T-helper 2 cell (primary cell): ENCODE measurements around the gene ERN1.
A peak's percentile ranks its signal among the peaks of the same experiment; 100 is the strongest.

Experiments
- DNase-seq, 5 experiments: peaks; one replicate each; pipeline versions ENCODE4 v3.0.0 to v3.0.0-alpha.2; 2012 to 2022

ERN1 gene

DNA sequence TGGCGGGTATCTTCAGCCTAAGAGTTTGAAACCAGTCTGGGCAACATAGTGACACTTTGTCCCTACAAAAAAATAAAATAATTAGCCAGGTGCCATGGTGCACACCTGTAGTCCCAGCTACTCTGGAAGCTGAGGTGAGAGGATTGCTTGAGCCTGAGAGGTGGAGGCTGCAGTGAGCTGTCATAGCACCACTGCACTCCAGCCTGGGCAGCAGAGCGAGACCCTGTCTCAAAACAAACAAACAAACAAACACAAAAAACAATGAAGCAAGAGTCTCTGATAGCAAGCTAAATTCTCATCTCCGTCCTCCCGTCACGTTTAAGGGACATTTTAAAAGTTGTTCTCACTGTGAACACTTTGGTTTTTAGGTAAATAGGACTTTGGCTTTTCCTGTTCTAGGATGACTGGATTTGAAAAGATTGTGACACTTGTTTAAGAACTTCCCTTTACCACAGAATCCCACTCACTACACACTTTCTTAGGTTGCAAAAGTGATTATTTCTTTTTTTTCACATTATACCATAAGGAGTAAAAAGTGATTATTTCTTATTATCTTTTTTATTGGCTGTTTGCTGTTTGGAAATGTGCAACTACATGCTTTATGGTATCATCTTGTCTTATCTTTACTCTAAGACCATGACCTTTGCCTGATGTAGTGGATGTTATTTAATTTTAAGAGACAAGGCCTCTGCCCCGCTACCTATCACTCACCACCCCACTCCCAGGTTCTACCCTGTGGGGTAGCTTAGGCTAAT, 4.4 kb upstream of the ERN1 start:
- DNase-seq, result no peak

DNA sequence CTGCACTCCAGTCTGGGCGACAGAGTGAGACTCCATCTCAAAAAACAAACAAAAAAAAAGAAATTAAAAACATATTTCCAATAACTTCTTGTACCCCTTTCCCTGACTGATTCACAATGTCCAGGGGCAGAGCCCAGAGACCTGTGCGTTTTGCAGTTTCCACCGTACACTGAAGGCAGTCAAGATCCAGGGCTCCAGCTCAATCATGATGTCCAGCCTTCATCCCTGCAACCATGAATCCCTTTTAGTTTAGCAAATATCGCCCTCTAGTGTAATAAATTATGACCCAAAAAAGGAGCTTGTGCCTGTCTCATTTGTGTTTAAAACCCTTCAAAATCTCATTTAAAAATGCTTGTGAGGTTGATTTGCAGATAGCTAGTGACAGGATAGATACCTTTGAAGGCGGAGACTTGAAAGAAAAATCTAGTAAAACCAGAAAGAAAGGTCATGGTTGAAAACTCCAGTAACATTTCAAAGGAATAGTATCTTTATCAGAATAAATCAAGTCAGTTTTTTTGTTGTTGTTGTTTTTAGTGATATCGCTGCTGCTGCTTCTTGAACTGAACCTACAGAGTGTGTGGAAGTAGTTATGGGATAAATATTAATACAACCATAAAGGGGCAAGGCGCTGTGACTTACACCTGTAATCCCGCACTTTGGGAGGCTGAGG, 3.7 kb upstream of the ERN1 start:
- peak in 2 of 5 experiments; percentile 38 to 71 for DNase-seq

DNA sequence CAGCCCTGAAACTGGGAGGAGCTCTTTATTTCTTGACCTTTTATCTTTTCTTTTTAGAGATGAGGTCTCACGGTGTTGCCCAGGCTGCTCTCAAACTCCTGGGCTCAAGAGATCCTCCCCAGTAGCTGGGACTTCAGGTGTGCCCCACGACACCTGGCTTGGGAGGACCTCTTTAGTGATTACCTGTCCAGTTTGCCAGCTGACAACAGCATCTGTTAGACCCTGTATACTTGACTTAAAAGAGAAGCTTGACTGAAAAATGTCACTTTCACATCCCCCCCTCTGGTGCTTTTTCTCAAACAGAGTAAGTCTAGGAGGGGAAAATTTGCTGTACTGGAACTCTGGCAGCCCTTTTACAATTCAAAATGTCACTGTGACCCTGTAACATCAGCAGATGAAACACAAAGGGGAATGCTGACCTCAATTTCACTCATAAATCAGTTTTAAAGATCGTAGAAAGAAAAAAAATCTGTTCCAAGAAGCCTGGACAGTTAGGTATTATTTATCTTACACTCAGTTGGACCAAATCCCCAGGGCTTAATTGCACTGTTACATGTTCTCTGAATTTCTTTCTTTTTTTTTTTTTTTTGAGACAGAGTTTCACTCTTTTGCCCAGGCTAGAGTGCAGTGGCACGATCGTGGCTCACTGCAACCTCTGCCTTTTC, 1.8 kb upstream of the ERN1 start:
- no peak for DNase-seq

DNA sequence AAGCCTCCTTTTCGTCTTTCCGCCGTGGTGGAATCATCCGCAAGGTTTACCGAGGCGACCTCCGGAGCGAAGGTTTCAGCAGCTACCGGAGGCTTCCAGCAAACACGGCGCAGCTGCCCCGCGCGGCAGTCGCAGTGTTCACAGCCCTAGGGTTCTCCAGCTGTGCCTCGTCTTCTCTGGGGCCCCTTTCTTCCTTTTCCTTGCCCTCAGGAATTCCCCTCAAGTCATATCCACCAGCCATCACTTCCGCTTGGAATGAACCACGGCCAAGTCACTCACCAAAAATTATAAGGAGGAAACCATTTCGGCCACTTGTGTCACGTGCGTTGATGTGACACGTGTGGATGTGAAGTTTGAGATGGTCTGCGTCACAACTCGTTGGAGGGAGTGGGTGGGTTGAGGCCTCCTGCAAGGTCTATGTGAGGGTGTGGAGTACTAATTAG, 636 bp upstream of the ERN1 start:
- peak in 3 of 5 experiments; percentile 41 to 87 (median 58) for DNase-seq

DNA sequence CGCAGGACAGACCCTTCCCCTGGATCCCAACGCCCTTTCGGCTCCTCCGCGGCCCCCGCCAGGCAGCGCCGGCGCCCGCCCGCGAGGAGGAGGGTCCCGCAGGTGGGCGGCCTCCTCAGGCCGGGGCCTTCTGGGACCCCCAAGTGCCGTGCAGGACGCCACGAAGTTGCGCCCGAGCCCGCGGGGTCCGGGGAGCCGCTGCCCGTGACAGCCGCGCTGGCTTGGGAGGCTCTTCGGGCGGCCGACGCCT, 504 bp downstream of the ERN1 start:
- DNase-seq, result no peak

DNA sequence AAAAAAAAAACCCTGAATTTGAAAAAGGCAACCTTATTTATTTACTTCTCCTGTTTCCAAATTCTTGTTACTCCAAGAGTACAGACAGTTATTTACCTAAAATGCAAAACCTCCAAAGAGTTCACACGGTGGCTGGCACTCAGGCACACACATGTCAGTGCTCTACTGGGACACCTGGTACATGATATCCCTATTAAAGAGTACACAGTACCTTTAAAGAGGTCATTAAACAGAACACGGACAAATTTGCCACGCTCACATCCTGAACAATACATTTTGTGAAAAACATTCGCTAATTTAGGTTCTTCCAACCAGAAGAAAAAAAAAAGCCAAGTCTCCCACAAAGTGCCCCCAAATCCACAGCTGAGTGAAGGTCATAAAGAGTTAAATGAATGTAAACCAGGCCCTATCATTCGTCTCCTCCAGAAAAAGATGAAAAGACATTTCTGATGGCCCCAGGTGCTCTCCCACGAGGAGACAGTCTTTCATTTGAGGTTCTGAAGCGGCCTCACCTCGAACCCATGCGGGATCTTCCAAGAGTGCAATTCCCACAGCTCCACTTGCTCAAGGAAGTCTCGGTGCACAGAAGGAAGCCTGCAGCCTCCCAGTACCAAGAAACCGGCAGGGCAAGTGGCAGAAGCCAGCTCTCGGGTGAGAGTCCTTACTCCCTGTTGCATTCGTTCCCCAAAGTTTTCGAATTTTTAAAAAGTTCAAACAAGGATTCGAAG, 993 bp downstream of the ERN1 start:
- DNase-seq, result peak in 1 of 5 experiments; percentile 8

DNA sequence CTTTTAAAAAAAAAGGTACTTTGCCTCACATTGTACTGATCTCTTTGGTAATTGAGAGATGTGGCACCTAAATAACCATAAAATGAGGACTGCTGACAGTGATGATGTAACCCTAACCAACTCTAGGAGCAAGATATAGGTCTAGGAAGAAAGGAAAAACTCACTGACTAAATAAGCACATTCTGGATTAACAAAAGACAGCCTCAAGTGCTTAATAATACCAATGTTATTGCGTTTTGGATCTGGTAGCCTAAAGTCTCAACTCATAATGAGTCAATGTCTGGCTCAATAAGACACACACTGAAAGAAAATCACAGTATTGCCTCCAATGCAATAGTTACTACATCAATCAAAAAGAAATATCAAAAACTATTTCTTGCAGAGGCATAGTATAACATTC, 3.0 kb downstream of the ERN1 start:
- DNase-seq, result no peak

DNA sequence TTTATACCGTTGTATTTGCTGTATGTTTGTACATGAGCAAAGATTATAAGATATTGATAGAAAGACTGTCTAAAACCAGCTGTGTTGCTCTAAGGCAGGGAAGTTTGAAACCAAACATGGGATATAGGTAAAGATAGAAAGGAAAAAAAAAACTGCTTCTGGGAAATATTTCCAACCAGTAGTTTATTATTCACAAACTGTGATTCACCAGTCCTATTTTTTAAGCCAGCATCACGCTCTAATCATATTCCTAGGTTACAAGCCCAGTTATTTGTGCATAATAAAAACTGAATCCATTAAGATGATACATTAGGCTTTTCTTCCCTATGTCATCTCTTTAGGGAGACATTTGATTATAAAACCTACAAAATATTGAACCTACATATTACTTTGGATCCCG, 4.0 kb downstream of the ERN1 start:
- DNase-seq, result no peak

DNA sequence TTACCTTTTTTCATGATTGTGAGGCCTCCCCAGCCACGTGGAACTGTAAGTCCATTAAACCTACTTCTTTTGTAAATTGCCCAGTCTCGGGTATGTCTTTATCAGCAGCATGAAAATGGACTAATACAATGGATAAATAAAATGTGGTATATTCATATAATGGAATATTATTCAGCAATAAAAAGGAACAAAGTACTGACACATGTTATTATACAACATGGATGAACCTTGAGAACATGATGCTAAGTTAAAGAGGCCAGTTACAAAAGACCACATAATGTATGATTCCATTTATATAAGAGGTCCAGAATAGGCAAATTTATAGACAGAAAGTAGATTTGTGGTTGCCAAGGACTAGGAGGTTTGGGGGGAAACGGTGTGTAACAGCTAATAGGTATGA, 5.3 kb downstream of the ERN1 start:
- DNase-seq, result no peak

DNA sequence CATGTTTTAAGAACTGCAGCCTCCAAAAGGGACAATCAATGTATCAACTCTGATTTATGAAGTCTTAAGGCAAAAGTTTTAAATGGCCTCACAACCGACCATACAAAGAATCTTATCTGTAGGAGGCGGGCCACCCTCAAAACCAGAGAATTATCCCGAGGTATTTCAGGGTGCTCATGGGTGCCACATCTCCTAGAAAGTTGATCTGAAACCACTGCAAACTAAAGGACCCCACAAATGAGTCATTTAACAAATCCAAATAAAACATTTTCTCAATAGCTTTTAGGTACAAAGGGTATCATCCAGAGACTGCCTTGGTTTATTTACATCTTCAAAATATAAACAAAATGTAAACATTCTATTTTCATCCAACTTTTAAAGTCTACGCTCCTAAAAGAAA, 6.8 kb downstream of the ERN1 start:
- peak in 1 of 5 experiments; percentile 43 for DNase-seq

DNA sequence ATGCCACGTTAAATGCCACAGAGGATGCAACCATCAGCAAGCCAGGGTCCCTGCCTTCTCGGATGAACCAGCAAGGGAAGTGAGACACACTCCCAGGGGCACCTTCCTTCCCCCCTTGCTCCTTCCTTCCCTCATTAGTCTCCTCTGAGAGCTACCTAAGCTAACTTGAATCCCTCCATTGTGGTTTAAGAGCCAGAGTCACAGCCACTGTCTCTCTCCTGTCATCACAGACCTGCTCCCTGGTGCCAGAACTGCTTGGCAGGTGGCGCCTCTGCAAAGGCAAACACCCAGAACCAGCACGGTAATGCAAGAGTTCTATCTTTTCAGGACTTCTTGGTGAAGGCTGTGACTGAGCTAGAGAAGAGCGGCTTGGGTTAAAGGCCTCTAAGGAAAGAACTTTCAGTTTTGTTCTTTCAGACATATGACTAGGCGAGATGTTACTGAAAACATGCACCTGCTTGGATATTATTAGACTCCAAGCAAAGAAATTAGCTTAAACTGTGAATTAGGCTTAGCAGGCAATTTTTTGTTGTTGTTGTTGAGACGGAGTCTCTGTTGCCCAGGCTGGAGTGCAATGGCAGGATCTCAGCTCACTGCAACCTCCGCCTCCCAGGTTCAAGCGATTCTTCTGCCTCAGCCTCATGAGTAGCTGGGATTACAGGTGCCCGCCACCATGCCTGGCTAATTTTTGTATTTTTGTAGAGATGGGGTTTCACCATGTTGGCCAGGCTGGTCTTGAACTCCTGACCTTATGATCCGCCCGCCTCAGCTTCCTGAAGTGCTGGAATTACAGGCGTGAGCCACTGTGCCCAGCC, 8.8 kb downstream of the ERN1 start:
- peak in 2 of 5 experiments; percentile 20 to 74 for DNase-seq

DNA sequence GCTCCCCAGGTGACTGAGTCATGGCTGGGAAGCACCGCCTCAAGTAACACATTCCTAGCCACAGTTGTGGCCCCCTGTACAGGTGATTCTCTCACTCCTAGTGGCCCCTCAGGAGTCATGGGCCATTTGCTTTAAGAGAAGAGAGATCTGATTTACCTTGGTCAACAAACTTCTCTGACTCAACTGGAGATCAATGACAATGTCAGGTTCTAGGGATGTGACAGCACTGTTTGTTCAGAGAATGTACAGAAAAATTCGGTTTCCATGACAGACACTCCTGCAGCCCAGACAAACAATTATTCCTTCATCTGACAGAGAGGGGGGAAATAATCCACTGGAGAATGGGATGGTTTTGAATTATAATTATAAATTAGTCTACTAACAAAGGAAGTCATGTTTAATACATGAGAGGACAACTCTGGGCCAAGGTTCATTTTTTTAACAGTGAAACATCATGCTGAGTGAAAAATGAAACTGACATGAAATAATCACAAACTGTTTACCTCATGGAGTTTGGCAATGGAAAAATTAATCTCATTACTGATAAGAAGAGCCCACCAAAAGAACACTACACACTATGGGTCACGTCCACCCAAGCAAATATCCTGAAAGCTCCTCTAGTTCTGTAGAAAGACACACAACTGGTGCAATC, 9.7 kb downstream of the ERN1 start:
- peak in 1 of 5 experiments; percentile 50 for DNase-seq

DNA sequence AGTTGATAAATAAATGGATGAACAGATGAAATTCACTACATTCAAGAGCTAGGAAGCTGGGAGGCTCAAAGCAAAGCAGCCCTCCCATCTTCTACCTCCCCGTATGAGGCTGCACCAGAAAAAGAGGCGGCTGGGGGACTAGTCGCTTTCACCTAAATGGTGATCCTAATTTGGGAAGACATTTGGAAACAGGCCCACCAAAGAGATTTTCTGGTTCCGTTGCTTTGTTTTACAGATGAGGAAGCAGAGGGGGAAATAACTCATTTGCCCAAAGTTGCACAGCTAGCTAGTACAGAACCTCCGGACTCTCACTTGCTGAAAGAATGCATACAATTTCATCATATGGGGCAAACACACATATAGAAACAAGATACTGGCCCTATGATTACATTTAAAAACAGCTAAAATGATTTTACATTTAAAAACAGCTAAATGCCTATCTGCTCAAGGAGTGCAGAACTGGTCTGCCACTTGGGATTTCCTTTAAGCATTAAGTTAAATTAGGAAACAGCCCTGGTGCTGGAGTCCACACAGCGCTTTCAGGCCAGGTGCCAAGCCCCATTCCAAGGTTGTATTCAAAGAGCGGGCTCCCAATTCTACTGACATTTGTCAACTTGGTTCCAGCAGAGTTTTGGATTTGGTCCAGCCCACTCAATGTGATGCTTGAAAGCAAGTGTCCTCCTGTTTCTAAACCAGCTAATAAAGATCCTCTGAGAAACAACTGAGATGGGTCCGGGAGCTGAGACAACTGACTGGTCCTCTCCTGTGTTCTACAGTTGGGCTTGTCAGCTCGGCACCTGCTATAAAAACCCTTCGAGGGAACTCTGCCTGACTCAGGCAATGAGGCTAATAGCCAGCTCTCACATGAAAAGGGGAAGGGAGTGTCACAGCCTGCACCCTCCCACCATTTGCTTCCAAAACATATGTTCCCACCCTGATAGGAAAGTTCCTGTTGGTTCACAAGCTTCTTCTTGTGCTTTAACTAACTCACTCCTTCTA, 11.7 kb downstream of the ERN1 start:
- DNase-seq, result no peak

DNA sequence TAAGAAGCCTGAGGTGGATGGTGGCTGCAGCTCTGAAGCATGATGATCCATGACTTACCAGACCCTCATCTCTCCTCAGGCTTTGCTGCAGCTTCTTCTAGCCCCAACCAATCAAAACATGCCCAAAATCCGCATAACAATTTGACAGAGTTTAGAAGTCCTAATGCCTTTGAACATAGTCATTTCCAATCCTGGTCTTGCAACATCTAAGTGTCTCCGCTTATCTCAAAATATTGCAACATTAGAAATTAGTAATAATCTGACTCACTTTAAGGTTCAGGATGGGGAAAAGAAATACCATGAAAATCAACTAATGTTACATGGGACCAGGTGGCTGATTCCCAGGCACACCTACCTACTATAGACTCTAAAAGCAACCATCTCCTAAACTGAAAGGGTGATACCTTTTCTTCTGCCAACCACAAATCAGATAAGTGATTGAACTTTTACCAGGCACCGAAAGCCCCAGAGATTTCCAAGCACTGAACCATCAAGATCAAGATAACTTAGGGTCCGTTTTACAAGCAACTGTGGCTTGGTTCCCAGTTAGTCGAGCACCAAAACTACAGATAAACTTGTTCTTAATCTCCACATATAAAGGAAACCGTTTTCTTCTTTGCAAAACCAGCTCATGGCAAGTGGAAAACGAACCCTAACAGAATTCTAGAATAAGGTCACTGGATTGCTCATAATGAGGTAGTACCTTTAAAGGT, 14.0 kb downstream of the ERN1 start:
- peak in 1 of 5 experiments; percentile 75 for DNase-seq

DNA sequence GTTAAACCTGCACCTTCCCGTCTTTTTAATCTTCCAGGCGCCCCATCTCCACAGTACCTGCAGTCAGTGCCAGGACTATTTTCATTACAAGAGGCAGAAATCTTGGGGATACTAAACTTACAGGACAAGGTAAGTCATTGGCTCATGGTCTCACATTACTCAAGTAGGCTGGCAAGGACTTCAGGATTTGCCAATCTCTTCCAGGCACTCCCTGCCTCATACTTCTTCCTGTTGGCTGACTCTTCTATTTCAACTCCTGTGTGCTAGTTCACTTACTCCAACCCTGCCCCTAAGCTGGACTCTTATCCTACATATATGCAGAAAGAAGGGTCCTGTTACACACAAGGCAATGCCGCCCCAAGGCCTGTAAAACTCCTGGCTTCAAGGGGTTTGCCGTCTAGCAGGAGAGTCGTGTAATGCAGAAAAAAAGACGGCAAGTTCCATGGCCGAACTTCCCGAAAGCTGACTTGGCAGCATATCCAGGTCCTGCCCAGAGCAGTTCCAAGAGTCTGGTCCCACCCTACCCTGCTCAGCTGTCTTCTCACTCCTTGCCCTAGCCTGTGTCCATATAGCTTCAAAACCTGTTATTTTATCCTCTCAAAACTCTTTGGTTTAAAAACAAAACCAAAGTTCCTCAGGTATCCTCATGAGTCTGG, 14.8 kb downstream of the ERN1 start:
- DNase-seq, result no peak

DNA sequence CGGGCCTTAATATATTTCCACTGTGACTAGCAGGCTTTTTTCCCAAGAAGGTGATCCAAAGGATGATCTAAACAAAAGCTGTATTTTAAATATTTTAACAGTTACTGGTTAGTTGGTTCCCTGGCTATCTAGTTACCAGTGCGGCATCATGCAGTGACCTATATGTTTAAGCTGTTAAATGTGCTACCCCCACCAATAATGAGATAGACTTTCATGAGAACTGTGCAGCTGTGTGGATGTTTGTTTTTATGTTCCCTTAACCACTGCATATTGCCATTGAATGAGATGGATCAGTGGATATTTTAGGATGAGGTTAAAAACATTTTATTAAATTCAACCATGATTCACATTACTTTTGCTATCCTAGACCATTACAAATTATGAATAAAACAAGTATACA, 16.9 kb downstream of the ERN1 start:
- DNase-seq, result no peak

DNA sequence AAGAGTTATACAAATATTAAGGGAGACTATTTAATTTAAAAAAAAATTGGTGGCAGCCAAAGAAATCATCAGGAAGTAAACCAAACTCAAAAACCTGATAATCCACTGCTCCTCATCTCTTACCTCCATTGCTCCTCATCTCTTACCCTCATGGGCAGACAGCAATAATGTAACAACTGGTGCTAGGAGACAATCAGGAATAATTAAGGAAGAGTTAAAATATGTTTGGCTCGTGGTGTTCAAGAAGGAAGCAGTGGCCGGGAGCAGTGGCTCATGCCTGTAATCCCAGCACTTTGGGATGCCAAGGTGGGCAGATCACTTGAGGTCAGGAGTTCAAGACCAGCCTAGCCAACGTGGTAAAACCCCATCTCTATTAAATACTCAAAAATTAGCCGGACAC, 18.1 kb downstream of the ERN1 start:
- DNase-seq, result no peak

DNA sequence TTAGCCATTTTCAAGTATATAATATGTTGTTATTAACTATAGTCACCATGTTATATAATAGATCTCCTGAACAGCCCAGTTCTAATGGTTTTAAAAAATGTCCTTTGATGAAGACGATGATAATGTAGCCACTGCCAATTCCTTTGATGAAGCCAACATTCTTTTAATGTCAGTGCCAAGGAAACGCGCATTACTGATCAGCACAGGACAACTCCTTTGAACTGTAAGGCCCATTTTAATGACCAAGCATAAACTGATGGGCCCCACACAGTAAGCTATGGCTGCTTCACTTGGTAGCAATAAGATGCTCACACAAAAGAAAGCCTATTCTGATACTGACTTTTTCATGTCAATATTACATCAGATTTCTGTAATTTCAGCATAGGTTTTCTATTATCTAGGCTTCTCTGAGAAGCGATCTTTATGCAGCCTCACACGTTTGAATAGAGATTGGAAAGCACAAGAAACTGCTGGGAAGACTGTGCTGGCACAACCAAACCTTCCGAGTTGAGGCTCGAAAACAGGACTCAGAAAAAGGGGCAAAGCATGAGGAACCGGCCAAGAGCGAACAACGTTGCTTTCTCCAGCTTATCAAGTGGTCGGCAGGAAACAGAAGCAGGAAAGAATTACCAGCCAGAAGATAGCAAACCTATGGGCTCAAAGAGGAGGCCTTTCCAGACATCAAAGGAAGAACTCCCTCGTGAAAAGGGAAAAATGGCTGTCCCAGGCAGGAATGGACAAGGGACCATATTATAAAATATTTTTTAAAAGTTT, 19.4 kb downstream of the ERN1 start:
- no peak for DNase-seq

DNA sequence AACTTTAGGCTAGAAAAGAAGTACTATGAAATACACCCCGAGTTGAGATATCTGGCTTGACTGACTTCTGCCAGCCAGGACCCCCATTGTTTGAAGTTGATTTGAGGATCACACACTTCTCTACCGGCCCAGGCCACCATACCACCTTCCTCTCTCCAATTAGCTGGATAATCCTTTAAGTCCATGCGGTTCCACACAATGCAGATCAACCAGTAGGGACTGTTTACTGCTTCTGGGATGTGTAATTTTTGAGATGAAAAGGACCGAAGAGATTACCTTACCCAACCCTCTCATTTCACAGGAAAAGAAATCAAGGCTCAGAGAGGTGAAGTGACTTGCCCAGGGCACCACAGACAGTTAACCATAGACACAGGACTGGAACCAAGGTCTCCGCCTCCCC, 20.5 kb downstream of the ERN1 start:
- DNase-seq, result no peak
